CD4-positive, alpha-beta T cell (primary cell): ENCODE measurements around the gene MAPK8IP2. TPM values are rescaled to one million over a fixed set of nuclear protein-coding genes. Genes with fewer than 3 reads are reported as not detected.

Source experiments
- ATAC-seq: fragments of 200-7000 bp; cut with Tn5 transposase; one replicate; pipeline ENCODE4 v1.10.0; 2022; ENCODE audit warnings: mild to moderate bottlenecking; ENCODE audit not compliant: poor library complexity
- CTCF ChIA-PET: fragments of 350-600 bp; sonication (Branson Sonifier 250); formaldehyde crosslinking; loops from one replicate; lab custom pipeline; 2021; ENCODE audit warnings: antibody characterized with exemption, inconsistent platforms; lab: Charles Lee
- POLR2A ChIA-PET: fragments of 350-600 bp; sonication (Branson Sonifier 250); formaldehyde crosslinking; loops from one replicate; lab custom pipeline; 2021; ENCODE audit warnings: antibody characterized with exemption, inconsistent platforms; lab: Charles Lee
- DNase-seq, 14 experiments: peaks; one replicate each; pipeline ENCODE4 v3.0.0-alpha.2; 2013 to 2020; ENCODE audit warnings: mixed read lengths in 2 of 14
- H3K27ac ChIP-seq, 2 donors: one replicate each; pipeline versions ENCODE4 v1.5.1 to v1.7.0; 2013; ENCODE audit warnings: low read length in 2 of 2, low read depth in 1 of 2, mild to moderate bottlenecking in 1 of 2
- H3K27me3 ChIP-seq, 2 experiments: 1 replicate in 1 of 2; 2 replicates in 1 of 2; pipeline versions ENCODE4 v1.6.1 to v1.7.0; 2013; ENCODE audit warnings: low read length in 2 of 2, control low read depth in 1 of 2, mild to moderate bottlenecking in 1 of 2, moderate library complexity in 1 of 2; ENCODE audit not compliant: insufficient read depth in 2 of 2, control insufficient read depth in 1 of 2
- H3K36me3 ChIP-seq: one replicate; pipeline ENCODE4 v1.6.1; 2013; ENCODE audit warnings: low read length, control low read depth; ENCODE audit not compliant: insufficient read depth
- H3K4me1 ChIP-seq: one replicate; pipeline ENCODE4 v1.6.1; 2013; ENCODE audit warnings: low read length, control low read depth; ENCODE audit not compliant: insufficient read depth
- H3K4me3 ChIP-seq: one replicate; pipeline ENCODE4 v1.5.1; 2013; ENCODE audit warnings: mild to moderate bottlenecking, low read length, moderate library complexity
- H3K9me3 ChIP-seq, 2 experiments: 1 replicate in 1 of 2; 2 replicates in 1 of 2; pipeline versions ENCODE4 v1.6.1 to v1.7.0; 2013; ENCODE audit warnings: low read length in 2 of 2, mild to moderate bottlenecking in 2 of 2, control low read depth in 1 of 2, moderate library complexity in 1 of 2; ENCODE audit not compliant: control insufficient read depth in 1 of 2, insufficient read depth in 1 of 2
- H3K27ac Mint-ChIP-seq: one replicate; pipeline ENCODE4 v1.8.0; 2020; ENCODE audit warnings: mixed read lengths
- H3K27me3 Mint-ChIP-seq: one replicate; pipeline ENCODE4 v1.8.0; 2021; ENCODE audit warnings: mixed read lengths
- H3K36me3 Mint-ChIP-seq: one replicate; pipeline ENCODE4 v1.8.0; 2021; ENCODE audit warnings: low read depth, mixed read lengths
- H3K4me1 Mint-ChIP-seq: one replicate; pipeline ENCODE4 v1.8.0; 2021; ENCODE audit warnings: low read depth, mixed read lengths
- H3K4me3 Mint-ChIP-seq: one replicate; pipeline ENCODE4 v1.8.0; 2020; ENCODE audit warnings: mild to moderate bottlenecking, mixed read lengths
- H3K9me3 Mint-ChIP-seq: one replicate; pipeline ENCODE4 v1.8.0; 2020; ENCODE audit warnings: mixed read lengths
- intact Hi-C, 2 experiments: fragments of 100-400 bp; cut with DNase I in 1 of 2; cut with micrococcal nuclease in 1 of 2; formaldehyde crosslinking; loops; one replicate each; pipeline versions ENCODE4 v1.15.1 to v1.9.0; 2023 to 2025; cut with DNase I, micrococcal nuclease
- total RNA-seq, 174 experiments: library from RNA in 2 of 174; stranded (reverse) in 2 of 174; gene quantifications; one replicate each; pipeline ENCODE4 v1.2.3 and lab custom pipeline; 2021 to 2026
- TF ChIP-seq, protein P1 (sequence below): fragments of 200-600 bp; IDR thresholded peaks from one replicate; pipeline ENCODE4 v1.8.0; 2022; ENCODE audit warnings: antibody characterized with exemption, mild to moderate bottlenecking

Gene MAPK8IP2
- total RNA-seq, 2 experiments from 2014 or later, result 0.31 to 0.52 TPM

DNA sequence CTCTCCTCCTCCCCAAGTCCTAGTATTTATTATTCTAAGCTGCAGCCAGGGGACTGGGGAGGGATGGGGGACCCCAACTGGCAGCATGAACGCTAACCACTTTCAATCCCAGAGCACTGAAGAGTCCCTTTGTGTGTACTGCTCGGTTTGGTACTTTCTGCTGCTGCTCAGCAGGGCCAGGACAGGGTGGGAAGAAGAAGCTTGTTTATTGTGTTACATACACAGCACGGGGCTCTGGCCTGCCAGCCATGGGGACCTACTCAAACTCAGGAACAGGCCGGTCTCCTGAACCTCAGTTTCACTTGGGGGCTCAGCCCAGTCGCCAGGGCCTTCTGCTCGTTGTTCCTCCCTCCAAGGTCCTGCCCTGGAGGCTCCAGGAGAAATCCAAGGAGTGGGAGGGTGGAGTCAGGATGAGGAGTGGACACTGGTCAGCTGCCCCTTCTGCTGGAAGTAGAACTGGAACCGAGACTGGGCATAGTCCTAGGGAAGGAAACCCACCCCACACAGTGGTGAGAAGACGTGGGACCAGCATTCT lies 21.8 kb upstream of the MAPK8IP2 start:
- TF ChIP-seq, protein P1, sequence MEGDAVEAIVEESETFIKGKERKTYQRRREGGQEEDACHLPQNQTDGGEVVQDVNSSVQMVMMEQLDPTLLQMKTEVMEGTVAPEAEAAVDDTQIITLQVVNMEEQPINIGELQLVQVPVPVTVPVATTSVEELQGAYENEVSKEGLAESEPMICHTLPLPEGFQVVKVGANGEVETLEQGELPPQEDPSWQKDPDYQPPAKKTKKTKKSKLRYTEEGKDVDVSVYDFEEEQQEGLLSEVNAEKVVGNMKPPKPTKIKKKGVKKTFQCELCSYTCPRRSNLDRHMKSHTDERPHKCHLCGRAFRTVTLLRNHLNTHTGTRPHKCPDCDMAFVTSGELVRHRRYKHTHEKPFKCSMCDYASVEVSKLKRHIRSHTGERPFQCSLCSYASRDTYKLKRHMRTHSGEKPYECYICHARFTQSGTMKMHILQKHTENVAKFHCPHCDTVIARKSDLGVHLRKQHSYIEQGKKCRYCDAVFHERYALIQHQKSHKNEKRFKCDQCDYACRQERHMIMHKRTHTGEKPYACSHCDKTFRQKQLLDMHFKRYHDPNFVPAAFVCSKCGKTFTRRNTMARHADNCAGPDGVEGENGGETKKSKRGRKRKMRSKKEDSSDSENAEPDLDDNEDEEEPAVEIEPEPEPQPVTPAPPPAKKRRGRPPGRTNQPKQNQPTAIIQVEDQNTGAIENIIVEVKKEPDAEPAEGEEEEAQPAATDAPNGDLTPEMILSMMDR, result no peak
- ATAC-seq (no peak), DNase-seq (no peak)
- Histone ChIP-seq H3K4me1 (peaks cover 38% of the 10 kb centered on the region), H3K4me3 (no peak overlapping the region), H3K27me3 (no peaks in the 10 kb centered on the region), H3K36me3 (peaks cover 23% of the 10 kb centered on the region), H3K27ac (no peak overlapping the region), H3K9me3 (no peaks in the 10 kb centered on the region)
- CTCF ChIA-PET, result interaction anchor here (1.9 kb wide), 1 partner anchor 16 kb away, joined by 5 read pairs; the partner anchor contains the start of gene SYCE3
- intact Hi-C loops, result no loop called here
- H3K36me3 Mint-ChIP-seq, result peaks cover 35% of the 10 kb centered on the region
- H3K27ac Mint-ChIP-seq, result no peak overlapping the region
- no peaks in the 10 kb centered on the region for H3K9me3 Mint-ChIP-seq
- peaks cover 34% of the 10 kb centered on the region for H3K4me1 Mint-ChIP-seq
- POLR2A ChIA-PET, result interaction anchor here (2.2 to 2.4 kb wide), 2 partner anchors 43 to 53 kb away, joined by 10 to 11 read pairs; partner anchors contain the start of gene SCO2
- no peak overlapping the region for H3K4me3 Mint-ChIP-seq
- H3K27me3 Mint-ChIP-seq, result no peaks in the 10 kb centered on the region

DNA sequence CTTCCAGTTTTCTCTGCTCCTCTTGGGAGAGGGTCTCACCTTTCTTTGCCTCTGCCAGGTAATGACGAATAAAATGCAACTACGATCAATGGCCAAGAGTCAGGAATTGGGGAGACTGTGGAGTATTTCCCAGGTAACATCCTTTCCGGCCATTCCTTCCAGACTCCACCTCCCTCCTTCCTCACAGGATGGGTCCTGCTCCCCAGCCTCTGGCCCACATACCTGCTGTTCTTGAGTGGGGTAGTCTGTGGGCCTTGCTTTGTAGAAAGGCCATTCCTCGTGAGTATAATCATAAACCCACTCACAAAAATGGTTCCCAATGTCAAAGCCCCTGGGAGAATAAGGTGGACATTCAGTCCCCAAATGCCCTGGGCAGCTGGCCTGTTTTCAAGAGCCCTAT lies 20.8 kb upstream of the MAPK8IP2 start:
- peaks cover 38% of the 10 kb centered on the region for H3K4me1 ChIP-seq
- Mint-ChIP-seq H3K27me3 (no peaks in the 10 kb centered on the region), H3K4me3 (peak overlapping the region; percentile 25), H3K36me3 (peaks cover 35% of the 10 kb centered on the region), H3K27ac (no peak overlapping the region), H3K4me1 (peaks cover 35% of the 10 kb centered on the region), H3K9me3 (no peaks in the 10 kb centered on the region)
- TF ChIP-seq, protein P1, result no peak
- intact Hi-C loops, result loop anchor here in 1 of 2 experiments (1.0 to 5.0 kb wide), 3 partner anchors 16 to 52 kb away; partner anchors contain the start of genes KLHDC7B and SCO2
- H3K27me3 ChIP-seq, result no peaks in the 10 kb centered on the region
- H3K4me3 ChIP-seq, result no peak overlapping the region
- POLR2A ChIA-PET, result no interaction called here
- peaks cover 23% of the 10 kb centered on the region for H3K36me3 ChIP-seq
- CTCF ChIA-PET, result no interaction called here
- H3K27ac ChIP-seq, result no peak overlapping the region
- H3K9me3 ChIP-seq, result no peaks in the 10 kb centered on the region
- ATAC-seq (no peak), DNase-seq (peak in 1 of 14 experiments; percentile 8)

DNA sequence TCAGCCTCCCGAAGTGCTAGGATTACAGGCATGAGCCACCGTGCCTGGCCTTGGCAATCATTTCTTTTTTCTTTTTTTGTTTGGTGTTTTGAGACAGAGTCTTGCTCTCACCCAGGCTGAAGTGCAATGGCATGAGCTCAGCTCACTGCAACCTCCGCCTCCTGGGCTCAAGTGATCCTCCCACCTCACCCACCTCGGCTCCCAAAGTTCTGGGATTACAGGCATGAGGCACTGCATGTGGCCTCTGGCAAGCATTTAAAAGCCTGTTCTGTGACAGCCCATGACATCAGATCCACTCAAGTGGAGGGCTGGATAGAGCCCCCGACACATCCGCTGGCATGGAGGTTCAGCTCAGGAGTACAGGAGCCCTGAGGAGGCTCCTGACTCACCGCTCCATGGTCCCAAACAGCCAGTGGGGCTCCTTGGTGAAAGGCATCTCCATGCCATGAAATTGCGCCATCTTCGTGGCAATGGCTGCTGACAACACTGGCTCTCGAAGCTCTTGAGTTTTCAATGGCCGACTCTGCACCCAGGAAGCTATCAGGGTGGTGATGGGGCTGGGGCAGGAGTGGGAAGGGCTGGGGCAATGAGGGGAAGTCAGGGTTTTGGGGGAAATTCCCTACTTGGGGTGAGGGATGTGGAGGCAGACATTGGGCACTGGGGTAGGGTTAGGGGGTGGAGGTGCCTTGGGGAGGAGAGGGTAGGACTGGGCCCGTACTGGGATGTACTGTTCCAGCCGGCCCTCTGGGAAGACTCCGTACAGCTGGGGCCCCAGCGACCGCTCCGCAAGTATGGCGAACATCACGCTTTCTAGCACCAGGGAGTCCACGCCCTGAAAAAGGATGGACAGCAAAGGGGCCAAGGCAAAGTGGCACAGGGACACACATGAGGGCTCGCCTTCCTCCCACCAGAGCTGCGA lies 19.3 kb upstream of the MAPK8IP2 start:
- no peaks in the 10 kb centered on the region for H3K27me3 ChIP-seq
- ChIA-PET CTCF (interaction anchor here (1.4 kb wide), 1 partner anchor 18 kb away, joined by 5 read pairs; the partner anchor contains the start of gene SYCE3), POLR2A (interaction anchor here (1.2 to 2.6 kb wide), 8 partner anchors 18 to 111 kb away, joined by 3 to 59 read pairs (median 20); partner anchors contain the start of genes LMF2, NCAPH2, SCO2 and SYCE3)
- Mint-ChIP-seq H3K27ac (peak overlapping the region; percentile 98), H3K9me3 (no peaks in the 10 kb centered on the region), H3K4me1 (peaks cover 35% of the 10 kb centered on the region), H3K27me3 (no peaks in the 10 kb centered on the region), H3K36me3 (peaks cover 28% of the 10 kb centered on the region), H3K4me3 (peak overlapping the region; percentile 84)
- no peak for ATAC-seq
- H3K4me3 ChIP-seq, result peak overlapping the region; percentile 63
- intact Hi-C loops, result loop anchor here in 1 of 2 experiments (5.0 kb wide), 2 partner anchors 34 to 54 kb away; partner anchors contain the start of genes KLHDC7B and SCO2
- no peak overlapping the region for H3K27ac ChIP-seq
- DNase-seq, result peak in 2 of 14 experiments; percentile 29 to 47
- no peaks in the 10 kb centered on the region for H3K9me3 ChIP-seq
- H3K36me3 ChIP-seq, result peaks cover 18% of the 10 kb centered on the region
- peaks cover 38% of the 10 kb centered on the region for H3K4me1 ChIP-seq
- TF ChIP-seq, protein P1, result no peak
